ENCODE results near the gene LRP1. TPM values are rescaled to one million over a fixed set of nuclear protein-coding genes. Genes with fewer than 3 reads are reported as not detected.

LRP1 gene
- total RNA-seq, result 384 and 619 TPM in 2 replicates

DNA sequence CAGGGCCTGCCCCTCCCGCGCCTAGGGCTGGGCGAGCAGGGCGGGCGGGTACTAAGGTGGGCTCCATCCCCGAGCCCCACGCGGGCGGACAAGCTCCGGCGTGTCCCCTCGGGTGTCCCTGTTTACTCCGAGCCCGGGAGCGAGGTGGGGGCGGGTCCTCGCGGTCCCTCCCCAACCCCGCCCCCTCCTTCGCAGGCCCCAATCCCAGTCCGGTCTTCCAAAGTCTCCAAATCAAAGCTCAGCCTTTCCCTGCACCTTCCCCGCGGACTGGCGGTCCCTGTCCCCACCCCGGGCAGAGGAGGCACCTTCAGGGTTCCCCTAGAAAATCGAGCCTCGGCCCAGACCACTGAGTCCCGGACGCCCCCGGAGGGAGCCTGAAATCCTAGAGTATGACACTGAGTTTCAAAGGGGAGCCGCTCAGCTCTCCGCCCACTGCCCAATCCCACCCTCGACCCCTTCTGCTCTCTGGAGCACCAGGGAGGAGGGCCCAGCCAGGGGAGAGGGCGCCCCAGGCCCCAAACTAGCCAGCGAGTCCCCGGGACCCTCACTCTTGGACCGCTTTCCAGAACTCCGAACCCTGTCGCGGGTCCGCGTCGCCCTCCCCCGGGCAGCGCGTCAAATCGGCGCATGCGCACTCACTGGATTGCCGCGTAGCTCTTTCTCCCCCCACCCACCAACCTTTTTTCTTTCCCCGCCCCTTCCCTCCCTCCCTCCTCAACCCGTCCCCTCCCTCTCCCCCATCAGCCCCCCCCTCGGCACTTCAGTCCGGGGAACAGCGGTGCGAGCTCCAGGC lies at the start of gene LRP1:
LRP1 (plus strand) TSS at position 758 of the 793 bp plus-strand sequence. CDS start 482 bp downstream, outside the sequence.

DNA sequence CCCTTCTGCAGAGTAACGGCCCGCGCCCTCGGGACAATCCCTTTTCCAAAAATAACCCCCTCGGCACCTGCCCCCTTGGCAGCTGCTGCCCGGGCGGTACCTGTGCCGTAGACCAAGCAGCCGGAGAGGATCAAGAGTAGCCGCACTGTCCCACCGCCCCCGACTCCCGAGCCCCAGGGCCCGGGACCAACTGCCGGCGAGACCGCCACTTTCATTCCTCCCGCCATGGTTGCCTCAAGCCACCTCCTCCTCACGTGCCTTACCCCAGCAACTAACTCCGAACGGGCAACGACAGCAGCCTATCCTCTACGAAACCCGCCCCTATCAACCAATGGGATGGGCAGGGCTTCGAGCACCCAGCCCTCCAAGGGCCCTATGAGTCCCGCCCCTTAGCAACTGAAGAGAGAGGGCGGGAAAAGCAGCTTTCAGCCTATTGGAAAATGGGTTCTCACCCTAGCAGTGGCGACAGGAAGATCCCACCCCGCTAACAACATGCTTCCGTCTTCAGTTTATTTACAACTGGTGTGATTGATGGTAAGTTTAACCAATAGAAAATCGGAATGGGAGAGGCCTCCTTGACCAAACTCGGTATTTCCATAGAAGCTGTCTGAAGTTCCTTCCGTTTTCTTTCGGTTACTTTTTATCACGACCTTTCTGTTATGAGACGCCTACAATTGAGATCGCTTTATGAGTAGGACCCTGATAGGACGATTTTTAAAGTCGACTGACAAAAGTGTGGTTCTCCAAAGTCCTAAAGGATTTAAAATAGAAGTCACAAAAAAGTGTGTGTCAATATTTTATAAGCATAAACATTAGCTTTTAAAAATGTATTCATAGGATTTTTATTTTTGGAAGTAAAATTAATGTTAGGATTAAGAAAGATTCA lies 49.5 kb upstream of the LRP1 start, which contains the start of gene NEMP1:
NEMP1 (minus strand) TSS at position 273 of the 886 bp plus-strand sequence; CDS start at position 227, 46 bp downstream.

DNA sequence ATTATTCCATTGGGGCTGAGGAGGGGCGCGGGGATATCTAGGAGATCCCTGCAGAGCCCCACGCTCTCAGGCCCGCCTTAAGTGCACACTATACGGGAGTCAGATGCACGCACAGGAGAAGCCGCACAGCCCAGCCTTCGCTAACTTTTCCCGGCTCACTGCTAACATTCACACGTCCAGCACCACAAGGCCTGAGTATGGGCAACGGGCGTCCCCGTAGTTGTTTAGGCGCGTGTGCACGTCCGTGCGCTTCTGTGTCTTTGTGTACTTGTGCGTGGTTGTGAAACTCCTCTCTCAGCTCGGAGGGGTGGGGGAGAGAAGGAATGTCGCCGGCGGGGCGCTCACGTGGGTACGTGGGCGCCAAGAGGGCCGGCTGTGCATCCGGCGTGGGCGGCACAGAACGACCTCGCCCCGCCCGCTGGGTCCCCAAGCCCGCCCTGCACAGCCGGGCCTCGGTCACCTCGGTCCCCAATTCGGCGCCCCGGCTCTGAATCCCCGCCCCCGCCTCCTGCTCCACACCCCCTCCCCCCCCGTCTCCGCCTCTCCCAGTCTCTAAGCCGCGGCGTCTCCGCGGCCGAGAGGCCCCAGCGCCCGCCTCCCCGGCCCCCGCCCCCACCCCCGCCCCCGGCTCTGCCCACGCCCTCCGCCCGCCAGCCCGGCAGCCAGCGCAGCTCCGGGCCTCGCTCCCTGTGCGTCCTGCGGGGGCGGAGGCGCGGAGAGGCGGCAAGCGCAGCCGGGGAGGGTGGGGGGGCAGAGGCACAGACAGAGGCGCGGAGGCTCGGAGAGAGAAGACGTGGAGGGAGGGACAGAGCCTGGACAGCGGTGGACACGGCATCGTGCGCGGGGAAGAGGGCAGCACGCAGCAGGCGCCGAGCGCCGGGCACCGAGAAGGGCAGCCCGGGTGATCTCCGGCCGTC lies 39.7 kb upstream of the LRP1 start, which contains the start of gene NAB2:
NAB2 (plus strand) TSS at position 761 of the 917 bp plus-strand sequence. CDS start 158 bp downstream, outside the sequence.

GRCh38 chr12:57111031-57111734 lies 17.1 kb upstream of the LRP1 start, which contains the start of gene STAT6:
Gene STAT6, minus strand, starts transcription at chr12:57111362. Its CDS starts 3,084 bp downstream, at chr12:57108278.

GRCh38 chr12:57146961-57147944 lies 19.0 kb downstream of the LRP1 start, which contains the start of gene LRP1-AS:
Gene LRP1-AS, minus strand, starts transcription at chr12:57147619.

DNA sequence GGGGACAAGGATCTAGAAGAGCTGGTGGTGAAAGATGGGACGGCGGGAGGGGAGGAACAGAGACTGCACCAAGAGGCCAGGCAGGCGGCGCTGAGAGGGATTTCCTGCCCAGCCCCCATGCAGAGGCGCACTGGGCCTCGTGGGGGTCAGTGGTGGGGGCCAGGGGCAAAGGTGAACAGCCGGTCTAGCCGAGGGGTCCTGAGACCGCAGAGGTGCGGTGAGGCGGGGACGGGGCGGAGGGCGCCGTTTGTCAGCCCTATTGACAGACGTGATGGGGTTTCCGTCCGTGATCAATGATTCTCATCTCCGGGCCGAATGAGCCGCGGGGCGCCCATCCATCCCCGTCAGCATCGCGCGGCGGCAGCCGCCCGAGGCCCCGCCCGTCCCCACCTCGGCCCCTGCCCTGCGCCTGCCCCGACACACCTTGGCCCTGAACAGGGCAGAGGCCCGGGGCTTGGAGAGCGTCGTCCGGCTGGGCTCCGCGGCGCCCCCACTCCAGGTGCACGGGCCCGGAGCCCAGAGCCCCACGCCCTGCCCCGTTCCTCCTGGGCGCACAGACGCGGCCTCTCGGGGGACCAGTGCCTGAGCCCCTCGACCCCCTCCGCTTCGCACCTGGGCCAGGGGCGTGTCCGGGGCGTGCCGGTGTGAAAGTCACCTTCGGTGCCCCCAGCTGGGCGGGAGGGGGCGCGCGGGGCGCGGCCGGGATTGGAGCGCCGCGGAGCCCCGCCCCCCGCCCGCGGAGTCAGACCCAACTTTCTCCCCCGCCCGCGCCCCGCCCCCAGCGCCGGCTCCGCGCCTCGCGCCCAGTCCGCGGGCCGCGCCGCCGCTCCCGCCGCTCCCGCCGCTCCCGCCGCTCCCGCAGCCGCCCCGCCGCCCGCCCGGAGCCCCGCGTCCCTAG lies 88.0 kb downstream of the LRP1 start, which contains the start of gene NXPH4:
NXPH4 (plus strand) TSS at position 781 of the 898 bp plus-strand sequence. CDS start 176 bp downstream, outside the sequence.

GRCh38 chr12:57229634-57230380 lies 101.5 kb downstream of the LRP1 start, which contains the start of gene SHMT2:
Gene SHMT2, plus strand, starts transcription at chr12:57229711. Its CDS starts 68 bp downstream, at chr12:57229779.

GRCh38 chr12:57250956-57251355 lies 122.7 kb downstream of the LRP1 start, which contains the start of gene STAC3:
Gene STAC3, minus strand, starts transcription at chr12:57251187. Its CDS starts 1,551 bp downstream, at chr12:57249636.

Other genes with a start within 250 kb of the LRP1 start
- gene SDR9C7, start 194.1 kb upstream of the LRP1 start, total RNA-seq, result not detected in 2 replicates
- gene RDH16, start 170.9 kb upstream of the LRP1 start, total RNA-seq, result 0.16 and 0.17 TPM in 2 replicates
- gene ZBTB39, start 121.9 kb upstream of the LRP1 start, total RNA-seq, result 2.7 and 3.7 TPM in 2 replicates
- gene TAC3, start 112.0 kb upstream of the LRP1 start, total RNA-seq, result not detected in 2 replicates
- gene MYO1A, start 78.4 kb upstream of the LRP1 start, total RNA-seq, result under 0.01 and 0.32 TPM in 2 replicates
- 3.8 and 4.9 TPM in 2 replicates for gene NEMP1, start 49.7 kb upstream of the LRP1 start, total RNA-seq
- 53.4 and 90.2 TPM in 2 replicates for gene NAB2, start 39.4 kb upstream of the LRP1 start, total RNA-seq
- 93.7 and 95.0 TPM in 2 replicates for gene STAT6, start 17.1 kb upstream of the LRP1 start, total RNA-seq
- 0.17 TPM in 1 of 2 replicates, not detected in the other for gene LRP1-AS, start 19.1 kb downstream of the LRP1 start, total RNA-seq
- 0.77 and 0.79 TPM in 2 replicates for gene NXPH4, start 88.3 kb downstream of the LRP1 start, total RNA-seq
- 149 and 196 TPM in 2 replicates for gene SHMT2, start 101.2 kb downstream of the LRP1 start, total RNA-seq
- 0.63 and 0.69 TPM in 2 replicates for gene STAC3, start 122.7 kb downstream of the LRP1 start, total RNA-seq